Fibroblast of pulmonary artery (primary cell): ENCODE data around the gene RUBCNL.
"Not testable (repeated sequence)": the region's sequence is repeated elsewhere in the genome, so short reads cannot be mapped to it uniquely, and the experiment has no call there.

Experiments
- DNase-seq: peaks from one replicate; pipeline ENCODE4 v3.0.0-alpha.2; 2010; ENCODE audit warnings: low read depth
- H3K4me3 ChIP-seq: replicated peaks from 2 replicates; pipeline ENCODE4 v1.5.1; 2011; ENCODE audit warnings: low read depth, mild to moderate bottlenecking, control low read depth, low read length, moderate library complexity
- CTCF ChIP-seq: IDR thresholded peaks from 2 replicates; pipeline ENCODE4 v1.5.1; 2011; ENCODE audit warnings: mild to moderate bottlenecking, control low read depth, low read length, inconsistent platforms; ENCODE audit errors: missing control alignments

Gene RUBCNL

GRCh38 chr13:46377554-46377953 is 9.5 kb downstream of the RUBCNL start:
- no peak overlapping the region for H3K4me3 ChIP-seq
- TF ChIP-seq CTCF = no peak
- DNase-seq = no peak

DNA sequence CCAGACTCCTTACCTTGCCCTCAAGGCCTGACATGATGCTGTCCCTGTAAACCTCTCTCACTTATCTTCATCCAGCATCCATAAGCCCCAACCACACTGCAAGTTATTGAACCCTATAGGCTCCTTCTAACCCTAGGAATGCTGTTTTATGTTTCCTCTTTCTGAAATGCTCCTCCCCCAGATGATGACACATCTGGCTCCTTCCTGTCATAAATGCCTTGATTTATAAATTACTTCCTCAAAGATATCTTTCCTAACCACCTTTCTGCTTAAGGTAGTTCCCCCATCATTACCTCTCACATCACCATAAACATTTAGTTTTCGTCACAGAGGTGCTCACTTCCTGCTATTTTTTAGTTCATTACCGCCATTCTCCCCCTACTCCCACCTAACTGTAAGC is 12.3 kb downstream of the RUBCNL start:
- no peak for TF ChIP-seq CTCF
- no peak overlapping the region for H3K4me3 ChIP-seq
- DNase-seq = no peak

DNA sequence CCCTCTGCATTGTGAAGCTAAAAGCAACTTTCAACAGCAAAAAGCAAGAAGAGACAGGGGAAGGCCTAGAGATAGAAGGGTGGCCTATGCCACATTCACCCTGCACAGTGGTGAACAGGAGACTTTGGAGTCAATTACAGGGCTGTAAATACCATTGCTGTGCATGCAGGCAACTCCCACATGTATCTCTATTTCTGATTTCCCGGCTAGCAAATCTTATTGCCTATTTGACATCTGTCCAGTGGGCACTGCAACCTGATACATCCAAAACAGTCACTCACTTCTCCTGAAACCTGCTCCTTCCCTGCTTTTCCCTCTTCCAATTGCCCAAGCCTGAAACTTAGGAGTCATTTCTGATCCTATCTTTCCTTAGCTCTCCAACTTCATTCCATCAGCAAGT is 13.4 kb downstream of the RUBCNL start:
- no peak for TF ChIP-seq CTCF
- no peak overlapping the region for H3K4me3 ChIP-seq
- no peak for DNase-seq

DNA sequence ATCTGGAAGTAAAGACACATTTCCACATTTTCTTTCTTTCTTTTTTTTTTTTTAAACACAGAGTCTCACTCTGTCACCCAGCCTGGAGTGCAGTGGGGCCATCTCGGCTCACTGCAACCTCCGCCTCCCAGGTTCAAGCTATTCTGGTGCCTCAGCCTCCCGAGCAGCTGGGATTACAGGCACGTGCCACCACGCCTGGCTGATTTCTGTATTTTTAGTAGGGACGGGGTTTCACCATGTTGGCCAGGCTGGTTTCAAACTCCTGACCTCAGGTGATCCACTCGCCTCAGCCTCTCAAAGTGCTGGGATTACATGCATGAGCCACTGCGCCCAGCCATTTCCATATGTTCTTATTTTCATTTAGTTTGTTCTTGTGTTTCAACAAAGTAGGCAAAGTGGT is 14.1 kb downstream of the RUBCNL start:
- not testable (repeated sequence) for H3K4me3 ChIP-seq, DNase-seq

- no peak overlapping the region for H3K4me3 ChIP-seq
- DNase-seq = no peak
- no peak for TF ChIP-seq CTCF
These were observed 15.0 kb downstream of the RUBCNL start for GRCh38 chr13:46372071-46372470.

GRCh38 chr13:46369506-46370277 is 17.4 kb downstream of the RUBCNL start:
- DNase-seq = peak; percentile 70
- H3K4me3 ChIP-seq = no peak overlapping the region
- TF ChIP-seq CTCF = no peak

- no peak for TF ChIP-seq CTCF
- peak; percentile 64 for DNase-seq
- no peak overlapping the region for H3K4me3 ChIP-seq
These were observed 19.3 kb downstream of the RUBCNL start for GRCh38 chr13:46367617-46368327.
